ENCODE measurements around the gene THADA. TPM values are rescaled to one million over a fixed set of nuclear protein-coding genes. Genes with fewer than 3 reads are reported as not detected.

THADA gene
- polyA plus RNA-seq, 1 donor (not counting 4 experiments of a cell fraction or from before 2014, with no cell fraction given) = 22.6 TPM

DNA sequence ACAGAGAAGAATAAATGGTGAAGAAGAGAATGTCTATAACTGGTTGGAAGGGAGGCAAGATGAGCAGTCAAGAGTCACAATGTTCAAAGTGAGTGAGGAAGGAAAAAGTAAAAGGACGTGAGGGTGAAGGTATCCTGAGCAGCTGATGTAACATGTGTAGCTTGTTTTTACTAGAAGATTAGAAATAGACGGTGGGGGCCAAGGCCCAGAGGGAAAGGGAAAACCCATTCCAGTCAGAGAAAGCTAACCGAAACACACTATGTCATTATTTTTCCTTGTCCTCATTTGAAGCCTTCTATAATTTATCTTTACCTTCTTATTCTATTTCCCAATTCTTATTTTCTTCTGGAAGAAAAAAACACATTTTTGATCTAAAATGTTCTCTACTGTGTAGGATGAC is 176.6 kb downstream of the THADA start:
- Histone ChIP-seq H3K4me2 (ENCODE audit: control insufficient read depth, extremely low read depth, insufficient read depth, low read depth, low read length) (no peak overlapping the region), H3K27me3 (ENCODE audit: control insufficient read depth, extremely low read depth, insufficient read depth, low read length) (no peaks in the 10 kb centered on the region), H3K27ac (ENCODE audit: control insufficient read depth, insufficient read depth, low read length) (no peak overlapping the region), H3K9ac (ENCODE audit: control insufficient read depth, extremely low read depth, insufficient read depth, low read length) (no peak overlapping the region), H2AFZ (ENCODE audit: control insufficient read depth, low read length) (no peak overlapping the region), H3K79me2 (ENCODE audit: control insufficient read depth, insufficient read depth, low read length) (no peaks in the 10 kb centered on the region), H3K9me3 (ENCODE audit: control insufficient read depth, low read depth, low read length) (no peaks in the 10 kb centered on the region), H3K4me1 (ENCODE audit: control insufficient read depth, extremely low read depth, insufficient read depth, low read length) (peaks cover 25% of the 10 kb centered on the region), H4K20me1 (ENCODE audit: control insufficient read depth, extremely low read depth, insufficient read depth, low read length) (no peaks in the 10 kb centered on the region), H3K9me1 (ENCODE audit: control insufficient read depth, extremely low read depth, insufficient read depth, low read length) (no peaks in the 10 kb centered on the region), H3K36me3 (ENCODE audit: control insufficient read depth in 2 of 2, extremely low read depth in 1 of 2, insufficient read depth in 2 of 2, low read length in 2 of 2) (no peaks in the 10 kb centered on the region), H3K4me3 (ENCODE audit: control insufficient read depth in 2 of 3, extremely low read depth in 1 of 3, insufficient read depth in 2 of 3, low read depth in 1 of 3, low read length in 3 of 3) (no peak overlapping the region)
- dilution Hi-C loops (cut with MboI; ENCODE audit: extremely low pct_ligation_motif_present, low sequenced_read_pairs) = no loop called here
- FAIRE-seq = no peak
- TF ChIP-seq EZH2 (IDR thresholded peaks at IDR 0.05; ENCODE audit: low read length) = no peak
- TF ChIP-seq, protein P1, sequence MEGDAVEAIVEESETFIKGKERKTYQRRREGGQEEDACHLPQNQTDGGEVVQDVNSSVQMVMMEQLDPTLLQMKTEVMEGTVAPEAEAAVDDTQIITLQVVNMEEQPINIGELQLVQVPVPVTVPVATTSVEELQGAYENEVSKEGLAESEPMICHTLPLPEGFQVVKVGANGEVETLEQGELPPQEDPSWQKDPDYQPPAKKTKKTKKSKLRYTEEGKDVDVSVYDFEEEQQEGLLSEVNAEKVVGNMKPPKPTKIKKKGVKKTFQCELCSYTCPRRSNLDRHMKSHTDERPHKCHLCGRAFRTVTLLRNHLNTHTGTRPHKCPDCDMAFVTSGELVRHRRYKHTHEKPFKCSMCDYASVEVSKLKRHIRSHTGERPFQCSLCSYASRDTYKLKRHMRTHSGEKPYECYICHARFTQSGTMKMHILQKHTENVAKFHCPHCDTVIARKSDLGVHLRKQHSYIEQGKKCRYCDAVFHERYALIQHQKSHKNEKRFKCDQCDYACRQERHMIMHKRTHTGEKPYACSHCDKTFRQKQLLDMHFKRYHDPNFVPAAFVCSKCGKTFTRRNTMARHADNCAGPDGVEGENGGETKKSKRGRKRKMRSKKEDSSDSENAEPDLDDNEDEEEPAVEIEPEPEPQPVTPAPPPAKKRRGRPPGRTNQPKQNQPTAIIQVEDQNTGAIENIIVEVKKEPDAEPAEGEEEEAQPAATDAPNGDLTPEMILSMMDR (optimal IDR thresholded peaks at IDR 0.05 in 1 of 3, IDR thresholded peaks at IDR 0.05 in 1 of 3, conservative IDR thresholded peaks at IDR 0.05 in 1 of 3; ENCODE audit: extremely low read depth in 1 of 3, insufficient read depth in 2 of 3, low read length in 3 of 3) = no peak
- DNase-seq (ENCODE audit: low read depth, low spot score) = no peak

DNA sequence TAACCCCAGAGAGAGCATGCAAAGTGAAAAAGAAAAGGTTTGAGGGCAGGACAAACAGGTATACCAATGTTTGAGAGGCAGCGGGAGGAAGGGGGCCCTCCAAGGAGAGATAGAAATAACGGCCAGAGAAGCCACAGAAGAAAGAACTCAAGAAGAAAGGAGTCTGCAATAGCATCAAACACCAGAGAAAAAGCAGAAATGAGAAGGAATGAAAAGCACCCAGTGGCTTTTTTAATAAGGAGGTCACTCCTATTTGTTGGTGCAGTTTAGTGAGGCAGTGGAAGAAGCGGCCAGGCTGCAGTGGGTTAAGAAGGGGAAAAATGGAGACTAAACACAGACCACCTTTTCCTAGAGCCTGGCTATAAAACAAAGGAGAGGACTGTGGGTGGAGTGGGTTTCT is 177.2 kb downstream of the THADA start:
- Histone ChIP-seq H3K4me3 (ENCODE audit: control insufficient read depth in 2 of 3, extremely low read depth in 1 of 3, insufficient read depth in 2 of 3, low read depth in 1 of 3, low read length in 3 of 3) (no peak overlapping the region), H3K9me1 (ENCODE audit: control insufficient read depth, extremely low read depth, insufficient read depth, low read length) (no peaks in the 10 kb centered on the region), H3K9ac (ENCODE audit: control insufficient read depth, extremely low read depth, insufficient read depth, low read length) (no peak overlapping the region), H3K36me3 (ENCODE audit: control insufficient read depth in 2 of 2, extremely low read depth in 1 of 2, insufficient read depth in 2 of 2, low read length in 2 of 2) (no peaks in the 10 kb centered on the region), H3K79me2 (ENCODE audit: control insufficient read depth, insufficient read depth, low read length) (no peaks in the 10 kb centered on the region), H2AFZ (ENCODE audit: control insufficient read depth, low read length) (no peak overlapping the region), H3K27ac (ENCODE audit: control insufficient read depth, insufficient read depth, low read length) (no peak overlapping the region), H3K27me3 (ENCODE audit: control insufficient read depth, extremely low read depth, insufficient read depth, low read length) (no peaks in the 10 kb centered on the region), H3K4me2 (ENCODE audit: control insufficient read depth, extremely low read depth, insufficient read depth, low read depth, low read length) (no peak overlapping the region), H4K20me1 (ENCODE audit: control insufficient read depth, extremely low read depth, insufficient read depth, low read length) (no peaks in the 10 kb centered on the region), H3K9me3 (ENCODE audit: control insufficient read depth, low read depth, low read length) (no peaks in the 10 kb centered on the region), H3K4me1 (ENCODE audit: control insufficient read depth, extremely low read depth, insufficient read depth, low read length) (peaks cover 25% of the 10 kb centered on the region)
- no peak for TF ChIP-seq EZH2 (IDR thresholded peaks at IDR 0.05; ENCODE audit: low read length)
- TF ChIP-seq, protein P1 (optimal IDR thresholded peaks at IDR 0.05 in 1 of 3, IDR thresholded peaks at IDR 0.05 in 1 of 3, conservative IDR thresholded peaks at IDR 0.05 in 1 of 3; ENCODE audit: extremely low read depth in 1 of 3, insufficient read depth in 2 of 3, low read length in 3 of 3) = no peak
- dilution Hi-C loops (cut with MboI; ENCODE audit: extremely low pct_ligation_motif_present, low sequenced_read_pairs) = no loop called here
- DNase-seq (ENCODE audit: low read depth, low spot score) = no peak
- no peak for FAIRE-seq

Data from keratinocyte (primary cell).